RKO (cell line): ENCODE results near the gene GABRG3.

ENCODE experiments used
- DNase-seq: peaks from one replicate; pipeline ENCODE4 v3.0.0-alpha.2; 2016; ENCODE audit warnings: low spot score

The GABRG3 gene

GRCh38 chr15:27579738-27580137 is 608.8 kb downstream of the GABRG3 start:
- no peak for DNase-seq

- no peak for DNase-seq
These were observed 611.9 kb downstream of the GABRG3 start for GRCh38 chr15:27582726-27583410.

- DNase-seq, result no peak
These were observed 612.7 kb downstream of the GABRG3 start for GRCh38 chr15:27583651-27584050.

- no peak for DNase-seq
These were observed 614.2 kb downstream of the GABRG3 start for GRCh38 chr15:27585041-27585640.

GRCh38 chr15:27587810-27588209 is 616.8 kb downstream of the GABRG3 start:
- no peak for DNase-seq

- no peak for DNase-seq
These were observed 618.3 kb downstream of the GABRG3 start for GRCh38 chr15:27589260-27589659.

GRCh38 chr15:27589782-27590181 is 618.8 kb downstream of the GABRG3 start:
- DNase-seq, result no peak
